Fibroblast of villous mesenchyme (primary cell): ENCODE measurements around the gene IL17RB. TPM values are rescaled to one million over a fixed set of nuclear protein-coding genes. Genes with fewer than 3 reads are reported as not detected.

Experiments
- DNase-seq: peaks from one replicate; pipeline ENCODE4 v3.0.0-alpha.2; 2010; ENCODE audit warnings: low read depth
- H3K4me3 ChIP-seq: 2 replicates; pipeline ENCODE4 v1.5.1; 2011; ENCODE audit warnings: low read depth, mild to moderate bottlenecking, low read length
- CTCF ChIP-seq: IDR thresholded peaks from 2 replicates; pipeline ENCODE4 v1.5.1; 2012; ENCODE audit warnings: low read depth, mild to moderate bottlenecking, low read length; ENCODE audit not compliant: insufficient read depth
- total RNA-seq: library from RNA; depleted of rRNA; stranded (reverse); fragments of >200 nt; gene quantifications from 2 replicates; pipeline ENCODE4 v1.2.3, GENCODE V29; 2012

IL17RB gene
- total RNA-seq, 1 donor = 0.43 TPM

- DNase-seq = no peak
- TF ChIP-seq CTCF = no peak
- H3K4me3 ChIP-seq = no peak overlapping the region
These were observed 23.1 kb upstream of the IL17RB start for GRCh38 chr3:53823026-53823955.

- H3K4me3 ChIP-seq = no peak overlapping the region
- DNase-seq = no peak
- no peak for TF ChIP-seq CTCF
These were observed 22.3 kb upstream of the IL17RB start for GRCh38 chr3:53823956-53824657.

- TF ChIP-seq CTCF = no peak
- no peak for DNase-seq
- no peak overlapping the region for H3K4me3 ChIP-seq
These were observed 21.6 kb upstream of the IL17RB start for GRCh38 chr3:53824795-53825194.

DNA sequence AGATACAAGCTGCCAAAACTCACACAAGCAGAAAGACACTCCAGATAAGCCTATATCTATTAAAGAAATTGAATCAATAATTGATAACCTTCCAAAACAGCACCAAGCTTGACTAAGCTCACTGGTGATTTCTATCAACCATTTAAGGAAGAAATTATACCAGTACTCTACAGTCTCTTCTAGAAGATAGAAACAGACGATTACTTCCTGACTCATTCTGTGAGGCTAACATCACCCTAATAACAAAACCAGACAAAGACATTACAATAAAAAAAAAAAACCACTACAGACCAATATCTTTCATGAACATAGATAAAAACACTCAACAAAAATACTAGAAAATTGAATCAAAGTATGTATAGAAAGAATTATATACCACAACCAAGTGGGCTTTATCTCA lies 20.3 kb upstream of the IL17RB start:
- DNase-seq = no peak
- no peak overlapping the region for H3K4me3 ChIP-seq
- no peak for TF ChIP-seq CTCF

GRCh38 chr3:53828581-53828980 lies 17.8 kb upstream of the IL17RB start:
- no peak for DNase-seq
- TF ChIP-seq CTCF = no peak
- no peak overlapping the region for H3K4me3 ChIP-seq

DNA sequence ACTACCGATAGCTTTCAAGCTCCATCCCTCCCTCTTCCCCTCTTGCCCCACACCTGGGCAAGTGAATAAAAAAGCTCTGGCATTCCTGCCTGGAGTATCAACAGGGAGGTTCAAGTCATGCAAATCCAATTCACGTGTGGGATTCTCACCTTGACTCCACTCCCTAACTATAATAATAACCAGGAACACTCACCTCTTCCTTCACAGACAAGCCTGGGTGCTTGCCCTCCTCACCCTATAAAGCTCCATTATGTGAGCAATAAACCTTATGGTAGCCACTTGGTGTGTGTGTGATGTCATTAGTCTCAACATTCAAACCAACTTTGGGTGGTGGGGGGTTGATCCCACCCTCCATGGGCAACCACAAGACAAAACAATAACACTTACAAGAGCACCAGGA lies 16.8 kb upstream of the IL17RB start:
- H3K4me3 ChIP-seq = no peak overlapping the region
- no peak for TF ChIP-seq CTCF
- DNase-seq = no peak
